HG02973 (cell line): Measurements from ENCODE around the gene OGDHL.

Experiments
- ATAC-seq: cut with Tn5 transposase; IDR thresholded peaks from one replicate; pipeline ENCODE4 v1.9.1; 2021; ENCODE audit warnings: moderate library complexity; ENCODE audit not compliant: unreplicated experiment

OGDHL gene

DNA sequence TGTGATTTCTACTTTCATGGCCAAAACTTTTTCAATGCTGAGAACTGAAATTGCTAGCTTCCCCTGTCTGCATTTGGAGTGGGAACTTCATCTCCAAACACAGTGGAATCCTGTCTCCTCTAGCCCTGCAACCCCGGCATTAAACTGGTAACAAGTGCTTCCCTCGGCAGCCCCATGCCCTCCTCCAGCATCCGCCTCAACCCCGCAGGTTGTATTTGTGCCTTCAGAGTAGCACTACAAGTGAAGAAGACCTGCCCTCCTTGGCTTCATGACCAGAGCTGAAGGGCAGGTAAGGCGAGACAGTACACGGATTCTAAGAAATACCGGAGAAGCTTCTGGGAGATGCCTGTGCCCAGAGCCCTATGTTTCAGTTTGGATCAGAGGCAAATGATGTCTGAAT is 65.8 kb downstream of the OGDHL start:
- ATAC-seq: no peak

DNA sequence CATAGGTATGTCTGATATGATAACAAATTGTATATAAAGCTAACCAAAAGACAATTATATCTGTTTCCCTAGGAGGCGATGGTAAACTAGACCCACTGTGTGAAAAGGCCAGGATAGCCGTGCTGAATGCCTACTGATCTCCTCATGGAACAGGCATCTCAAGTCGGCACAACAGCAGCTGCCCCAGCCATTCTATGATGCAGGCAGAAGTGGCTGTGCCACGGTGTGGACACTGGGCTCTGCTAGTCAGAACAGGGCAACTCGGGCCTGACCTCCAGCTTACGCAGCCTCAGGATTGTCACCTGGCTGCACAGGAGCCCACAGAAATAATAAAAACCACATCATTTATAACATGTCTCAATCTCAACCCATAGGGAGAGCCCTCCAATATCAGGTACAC is 67.7 kb downstream of the OGDHL start:
- ATAC-seq: no peak

DNA sequence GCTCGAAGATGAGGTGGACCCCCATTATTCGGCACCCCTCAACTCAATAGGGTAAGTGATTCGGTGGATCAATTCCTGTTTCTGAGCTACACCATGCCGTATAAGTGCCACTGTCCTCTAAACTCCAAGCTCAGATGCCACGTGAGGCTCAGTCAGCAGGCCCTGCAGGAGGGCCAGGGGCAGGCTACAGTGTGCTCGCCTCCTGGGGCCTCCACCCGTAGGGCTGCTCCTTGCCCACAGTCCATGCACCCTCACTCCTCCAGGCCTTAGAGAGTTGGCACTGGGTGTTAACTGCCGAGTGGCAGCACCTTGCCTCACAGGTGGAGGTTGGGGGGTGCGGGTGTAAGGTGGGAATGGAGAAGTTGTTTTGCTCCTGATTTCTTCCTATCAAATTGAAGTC is 70.5 kb downstream of the OGDHL start:
- no peak for ATAC-seq

DNA sequence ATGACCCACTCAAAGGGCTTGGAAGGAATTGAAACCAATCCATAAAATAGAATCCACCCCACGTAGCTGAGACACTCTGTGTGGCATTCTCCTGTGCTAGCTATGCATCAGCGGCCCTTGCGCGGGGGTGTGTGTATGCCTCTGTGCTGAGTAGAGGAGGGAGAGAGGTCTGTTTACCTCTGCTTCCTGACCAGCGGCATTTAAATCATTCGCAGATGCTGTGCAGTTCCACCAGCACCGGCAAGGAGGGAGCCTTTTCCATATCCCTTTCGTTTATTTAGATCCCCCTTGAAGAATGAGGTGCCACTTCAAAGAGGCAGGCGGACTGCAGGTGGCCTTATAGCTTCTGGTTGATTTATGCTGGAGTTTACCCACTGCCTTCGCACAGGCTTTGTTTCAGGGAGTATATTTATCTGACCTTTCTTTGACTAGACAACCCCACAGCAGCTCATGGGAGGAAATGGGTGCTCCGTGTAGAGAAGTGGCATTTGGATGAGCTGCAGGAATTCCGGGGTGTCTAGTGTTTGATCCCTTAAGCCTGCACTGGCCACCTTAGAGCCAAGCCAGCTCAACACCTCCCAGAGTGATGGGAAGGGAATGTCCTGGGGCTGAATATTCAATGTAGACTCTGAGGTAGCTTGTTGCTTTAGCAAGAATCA is 71.3 kb downstream of the OGDHL start:
- no peak for ATAC-seq

DNA sequence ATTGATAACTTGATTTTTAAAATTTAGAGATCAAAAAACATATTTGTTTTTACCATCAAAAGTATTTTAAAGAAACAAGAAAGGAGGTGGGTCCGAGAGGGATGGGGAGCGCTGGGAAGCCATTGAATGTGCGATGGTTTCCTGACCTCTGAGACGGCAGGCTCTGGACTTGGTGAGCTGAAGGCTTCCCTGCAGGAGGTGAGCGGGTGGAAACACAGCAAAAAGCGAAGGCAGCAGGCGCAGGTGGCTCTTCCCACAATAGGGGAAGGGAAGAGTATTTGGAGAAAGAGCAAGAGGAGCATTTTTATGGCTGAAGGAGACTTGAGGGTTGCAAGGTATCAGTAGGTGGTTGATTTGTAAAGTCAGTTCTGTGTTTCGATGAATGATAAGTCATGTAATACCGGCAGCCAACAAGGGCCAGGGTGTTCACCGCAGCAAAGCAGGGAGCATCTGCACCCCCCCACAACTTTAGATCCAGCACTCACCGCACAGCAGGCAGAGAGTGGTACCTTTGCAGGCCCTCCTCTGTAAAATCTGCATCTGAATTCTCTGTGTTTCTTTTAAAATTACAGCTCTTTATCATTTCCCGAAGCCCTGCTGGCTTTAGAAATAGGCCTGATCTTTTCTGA is 72.1 kb downstream of the OGDHL start:
- ATAC-seq: no peak

DNA sequence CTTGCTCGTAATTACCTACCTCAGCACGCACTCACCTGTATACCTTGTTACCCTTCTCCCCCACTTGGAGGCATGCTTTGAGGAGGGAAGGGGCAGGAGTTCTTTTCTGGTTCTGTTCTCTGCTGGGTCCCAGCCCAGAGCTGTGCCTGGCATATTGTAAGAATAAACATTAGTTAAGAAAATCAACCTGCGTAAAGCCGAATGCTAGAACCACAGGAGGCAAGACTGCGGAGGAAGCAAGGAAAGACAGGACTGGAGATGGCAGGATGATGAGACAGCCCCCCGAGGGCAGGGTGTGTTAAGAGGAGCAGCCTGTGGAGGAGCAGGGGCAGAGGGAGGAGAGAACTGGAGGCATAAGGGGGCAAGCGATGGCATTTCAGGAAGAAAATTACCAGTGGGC is 73.2 kb downstream of the OGDHL start:
- ATAC-seq: no peak

DNA sequence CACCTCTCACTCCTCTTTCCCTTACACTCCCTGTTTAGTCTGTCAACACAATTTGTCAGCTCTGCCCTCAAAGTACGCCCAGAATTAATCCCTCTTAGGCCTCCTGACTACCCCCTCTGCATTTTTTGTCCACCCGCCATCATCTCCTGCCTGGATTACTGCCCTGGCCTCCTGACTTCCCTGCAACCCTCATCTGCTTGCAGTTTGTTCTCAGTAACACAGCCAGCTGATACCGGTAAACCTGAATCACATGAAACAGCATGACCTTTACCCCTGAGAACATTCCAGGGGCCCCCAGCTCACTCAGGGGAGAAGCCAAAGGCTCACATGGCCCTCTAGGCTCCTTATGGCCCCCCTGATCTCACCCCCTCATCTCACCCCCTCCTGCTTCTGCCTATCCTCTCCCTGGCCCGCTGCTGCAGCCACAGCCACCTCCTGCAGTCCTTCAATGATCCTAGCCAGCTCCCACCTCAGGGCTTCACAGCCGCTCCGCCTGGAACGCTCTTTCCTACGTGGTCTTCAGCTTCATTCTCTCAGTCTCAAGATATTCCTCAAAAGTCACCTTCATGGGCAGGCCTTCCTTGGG is 73.8 kb downstream of the OGDHL start:
- no peak for ATAC-seq

DNA sequence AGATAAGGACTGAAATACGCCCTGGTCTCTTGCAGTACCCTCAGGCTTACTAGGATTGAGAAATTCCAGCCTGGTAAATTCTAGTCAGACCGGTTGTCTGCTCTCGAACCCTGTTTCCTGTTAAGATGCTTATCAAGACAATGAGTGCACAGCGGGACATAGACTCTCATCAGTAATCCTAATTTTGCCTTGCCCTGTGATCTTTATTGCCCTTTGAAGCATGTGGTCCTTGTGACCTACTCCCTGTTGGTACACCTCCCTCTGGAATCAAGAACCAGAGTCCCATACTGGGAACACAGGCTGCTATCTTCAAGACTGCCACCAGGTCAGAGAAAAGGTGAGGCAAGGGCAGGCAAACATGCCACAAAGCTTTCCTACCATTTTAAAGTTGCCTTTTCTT is 75.5 kb downstream of the OGDHL start:
- no peak for ATAC-seq
